ENCODE measurements around the gene MX2. TPM values are rescaled to one million over a fixed set of nuclear protein-coding genes. Genes with fewer than 3 reads are reported as not detected.

Gene MX2
- total and polyA plus RNA-seq, 2 of the 8 experiments (the other 6 are each of a cell fraction or from before 2014, with no cell fraction given), result 3.1 to 8.9 TPM

- TF ChIP-seq, protein P1, sequence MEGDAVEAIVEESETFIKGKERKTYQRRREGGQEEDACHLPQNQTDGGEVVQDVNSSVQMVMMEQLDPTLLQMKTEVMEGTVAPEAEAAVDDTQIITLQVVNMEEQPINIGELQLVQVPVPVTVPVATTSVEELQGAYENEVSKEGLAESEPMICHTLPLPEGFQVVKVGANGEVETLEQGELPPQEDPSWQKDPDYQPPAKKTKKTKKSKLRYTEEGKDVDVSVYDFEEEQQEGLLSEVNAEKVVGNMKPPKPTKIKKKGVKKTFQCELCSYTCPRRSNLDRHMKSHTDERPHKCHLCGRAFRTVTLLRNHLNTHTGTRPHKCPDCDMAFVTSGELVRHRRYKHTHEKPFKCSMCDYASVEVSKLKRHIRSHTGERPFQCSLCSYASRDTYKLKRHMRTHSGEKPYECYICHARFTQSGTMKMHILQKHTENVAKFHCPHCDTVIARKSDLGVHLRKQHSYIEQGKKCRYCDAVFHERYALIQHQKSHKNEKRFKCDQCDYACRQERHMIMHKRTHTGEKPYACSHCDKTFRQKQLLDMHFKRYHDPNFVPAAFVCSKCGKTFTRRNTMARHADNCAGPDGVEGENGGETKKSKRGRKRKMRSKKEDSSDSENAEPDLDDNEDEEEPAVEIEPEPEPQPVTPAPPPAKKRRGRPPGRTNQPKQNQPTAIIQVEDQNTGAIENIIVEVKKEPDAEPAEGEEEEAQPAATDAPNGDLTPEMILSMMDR (IDR thresholded peaks at IDR 0.05; ENCODE audit: control extremely low read depth in 1 of 3, insufficient read depth in 1 of 3, low read depth in 1 of 3, low read length in 3 of 3), result no peak
- TF ChIP-seq EGR1 (IDR thresholded peaks at IDR 0.05; ENCODE audit: borderline replicate concordance, low read depth, low read length) (peak; percentile 55; the same call in 1 of the 2 replicates), YY1 (IDR thresholded peaks at IDR 0.05; ENCODE audit: low read depth, low read length) (no peak), SP2 (IDR thresholded peaks at IDR 0.05; ENCODE audit: low read length) (no peak), RBBP5 (IDR thresholded peaks at IDR 0.05; ENCODE audit: borderline replicate concordance, low read depth, low read length) (0 out of 2 replicates have a peak, but pooled peaks have one; percentile 45), RNF2 (IDR thresholded peaks at IDR 0.05; ENCODE audit: borderline replicate concordance, low read depth, low read length, missing control alignments, poor library complexity, severe bottlenecking) (no peak), CREB1 (IDR thresholded peaks at IDR 0.05) (0 out of 2 replicates have a peak, but pooled peaks have one; percentile 12), HDAC2 (IDR thresholded peaks at IDR 0.05; ENCODE audit: borderline replicate concordance in 1 of 2, low read depth in 2 of 2, low read length in 2 of 2) (peak in 1 of 2 experiments; percentile 0; a peak in 1 of 4 replicates), ASH2L (IDR thresholded peaks at IDR 0.05; ENCODE audit: low read length) (peak; percentile 67), SUZ12 (IDR thresholded peaks at IDR 0.05; ENCODE audit: low read length) (0 out of 2 replicates have a peak, but pooled peaks have one; percentile 30), CEBPB (IDR thresholded peaks at IDR 0.05; ENCODE audit: low read depth, low read length) (no peak), EP300 (IDR thresholded peaks at IDR 0.05; ENCODE audit: borderline replicate concordance in 1 of 2, low read depth in 2 of 2, low read length in 2 of 2) (no peak), TBP (IDR thresholded peaks at IDR 0.05; ENCODE audit: low read depth, low read length) (no peak), TCF12 (IDR thresholded peaks at IDR 0.05; ENCODE audit: low read depth, low read length) (no peak), SIN3A (conservative IDR thresholded peaks at IDR 0.05 in 1 of 2, IDR thresholded peaks at IDR 0.05 in 1 of 2; ENCODE audit: low read depth in 1 of 2, low read length in 2 of 2) (no peak), TAF1 (IDR thresholded peaks at IDR 0.05; ENCODE audit: low read depth, low read length) (no peak), TEAD4 (IDR thresholded peaks at IDR 0.05; ENCODE audit: low read depth, low read length) (no peak; the same call in 1 of the 2 replicates), GABPA (IDR thresholded peaks at IDR 0.05; ENCODE audit: borderline replicate concordance, insufficient read depth, low read length) (no peak)
Measured at GRCh38 chr21:41316200-41317062, 45.4 kb upstream of the MX2 start, which contains the start of gene FAM3B (continued).
